GM12891 (cell line): ENCODE data around the gene SPACDR.

ENCODE experiments used
- POLR2AphosphoS5 ChIP-seq: IDR thresholded peaks from 2 replicates; pipeline ENCODE4 v1.6.1; 2011; ENCODE audit warnings: low read depth, low read length, control low read depth
- TAF1 ChIP-seq: IDR thresholded peaks from 2 replicates; pipeline ENCODE4 v1.6.1; 2011; ENCODE audit warnings: low read depth, low read length, control low read depth

- TF ChIP-seq POLR2AphosphoS5 (no peak), TAF1 (no peak)
Observed at GRCh38 chr7:100465299-100465698, 1.2 kb upstream of the SPACDR start.
